Measurements from ENCODE around the gene CST9L.

CST9L gene

DNA sequence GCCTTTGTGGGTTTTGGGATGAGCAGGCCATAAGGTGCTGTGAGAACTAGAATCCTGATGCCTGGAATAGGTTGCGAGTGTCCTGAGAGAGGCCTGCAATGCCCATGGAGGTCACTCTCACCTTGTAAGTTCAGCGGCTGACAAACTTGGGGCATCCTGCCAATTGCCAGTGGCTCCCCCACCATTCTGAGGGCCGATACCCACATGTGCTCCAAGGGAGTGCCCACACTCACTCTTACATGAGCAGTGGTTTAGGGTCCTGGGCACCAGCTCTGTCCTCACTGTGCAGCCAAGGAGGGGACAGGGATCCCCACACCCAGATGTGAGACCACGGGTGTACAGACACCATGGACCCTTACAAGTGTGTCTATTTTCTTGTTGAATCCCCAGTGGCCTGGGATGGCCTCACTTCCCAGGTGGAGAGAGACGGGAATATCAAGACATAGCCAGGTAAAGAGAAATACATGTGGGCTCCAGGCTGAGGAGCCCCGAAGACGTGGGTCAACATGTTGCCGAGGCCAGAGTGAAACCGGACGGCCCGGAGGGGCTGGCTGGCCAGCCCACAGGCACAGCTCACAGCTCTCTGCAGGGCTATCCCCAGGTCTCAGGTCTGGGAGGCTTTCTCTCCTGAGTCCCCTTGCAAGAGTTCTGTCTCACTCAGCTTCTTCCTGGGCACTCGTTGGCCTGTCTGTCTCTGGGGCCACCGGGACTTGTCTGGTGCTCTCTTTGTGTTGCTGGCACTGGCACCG lies 39.4 kb upstream of the CST9L start:
- TF ChIP-seq, protein P1, sequence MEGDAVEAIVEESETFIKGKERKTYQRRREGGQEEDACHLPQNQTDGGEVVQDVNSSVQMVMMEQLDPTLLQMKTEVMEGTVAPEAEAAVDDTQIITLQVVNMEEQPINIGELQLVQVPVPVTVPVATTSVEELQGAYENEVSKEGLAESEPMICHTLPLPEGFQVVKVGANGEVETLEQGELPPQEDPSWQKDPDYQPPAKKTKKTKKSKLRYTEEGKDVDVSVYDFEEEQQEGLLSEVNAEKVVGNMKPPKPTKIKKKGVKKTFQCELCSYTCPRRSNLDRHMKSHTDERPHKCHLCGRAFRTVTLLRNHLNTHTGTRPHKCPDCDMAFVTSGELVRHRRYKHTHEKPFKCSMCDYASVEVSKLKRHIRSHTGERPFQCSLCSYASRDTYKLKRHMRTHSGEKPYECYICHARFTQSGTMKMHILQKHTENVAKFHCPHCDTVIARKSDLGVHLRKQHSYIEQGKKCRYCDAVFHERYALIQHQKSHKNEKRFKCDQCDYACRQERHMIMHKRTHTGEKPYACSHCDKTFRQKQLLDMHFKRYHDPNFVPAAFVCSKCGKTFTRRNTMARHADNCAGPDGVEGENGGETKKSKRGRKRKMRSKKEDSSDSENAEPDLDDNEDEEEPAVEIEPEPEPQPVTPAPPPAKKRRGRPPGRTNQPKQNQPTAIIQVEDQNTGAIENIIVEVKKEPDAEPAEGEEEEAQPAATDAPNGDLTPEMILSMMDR (conservative IDR thresholded peaks at IDR 0.05; ENCODE audit: low read depth) = no peak
- no peak for DNase-seq (ENCODE audit: low spot score)
- no peak overlapping the region for H3K27ac ChIP-seq
- ChIA-PET POLR2A (ENCODE audit: low non-redundant PET) (no interaction called here), CTCF (interaction anchor here (0.6 to 1.2 kb wide), 4 partner anchors 24 to 822 kb away, joined by 3 to 13 read pairs (median 4); no protein-coding TSS in a partner anchor)

- TF ChIP-seq, protein P1 (conservative IDR thresholded peaks at IDR 0.05; ENCODE audit: low read depth) = peak; percentile 97
- peak; percentile 93 for DNase-seq (ENCODE audit: low spot score)
- POLR2A ChIA-PET (ENCODE audit: low non-redundant PET) = no interaction called here
- CTCF ChIA-PET = interaction anchor here (0.6 to 1.3 kb wide), 10 partner anchors 20 to 192 kb away, joined by 3 to 13 read pairs (median 4); partner anchors contain the start of gene CST11
- H3K27ac ChIP-seq = no peak overlapping the region
Measured at GRCh38 chr20:23606652-23607049, 38.4 kb upstream of the CST9L start.

DNA sequence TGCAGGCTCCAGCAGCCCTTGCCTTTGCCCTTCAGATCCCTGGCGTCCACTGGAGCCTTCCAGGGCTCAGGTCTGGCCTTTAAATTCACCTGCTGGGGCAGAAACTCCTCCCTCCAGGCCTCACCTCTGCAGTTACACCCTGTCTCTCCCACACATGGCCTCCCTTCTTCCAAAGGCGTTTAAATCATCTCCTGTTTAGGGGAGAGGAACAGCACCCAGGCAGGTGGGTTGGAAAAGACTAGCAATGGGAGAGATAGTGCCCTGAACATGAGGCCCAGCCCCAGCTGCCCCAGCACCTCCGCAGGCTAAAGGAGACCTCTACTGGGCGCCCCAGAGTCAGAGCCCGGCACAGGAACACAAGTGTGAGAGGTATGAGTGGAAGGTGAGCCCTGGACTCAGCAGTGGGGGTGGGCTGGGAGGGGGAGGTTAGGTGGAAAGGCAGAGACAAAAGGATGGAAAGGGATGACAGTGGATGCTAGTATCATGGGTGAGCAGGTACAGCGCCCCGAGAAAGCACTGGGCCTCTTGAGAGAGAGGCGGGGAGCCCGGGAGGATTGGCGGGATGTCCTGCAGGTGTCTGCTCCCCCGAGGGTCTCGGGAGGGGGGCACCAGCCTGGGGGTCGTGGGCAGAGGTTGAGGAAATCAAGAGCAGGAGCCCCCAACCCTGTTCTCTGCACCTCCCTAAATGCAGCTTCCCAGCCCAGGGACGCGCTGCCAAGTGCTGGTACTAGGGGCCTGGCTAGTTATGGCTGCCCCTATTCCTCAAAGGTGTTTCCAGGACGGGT lies 37.8 kb upstream of the CST9L start, which contains the start of gene CST9:
CST9 (minus strand) TSS at position 51 of the 785 bp plus-strand sequence. CDS start 53 bp downstream, outside the sequence.
- DNase-seq (ENCODE audit: low spot score) = no peak
- ChIA-PET CTCF (interaction anchor here (0.8 to 1.3 kb wide), 5 partner anchors 159 to 192 kb away, joined by 3 to 13 read pairs (median 4); no protein-coding TSS in a partner anchor), POLR2A (ENCODE audit: low non-redundant PET) (no interaction called here)
- no peak within 1 kb of the TSS for H3K27ac ChIP-seq
- TF ChIP-seq, protein P1 (conservative IDR thresholded peaks at IDR 0.05; ENCODE audit: low read depth) = no peak

- no peak overlapping the region for H3K27ac ChIP-seq
- DNase-seq (ENCODE audit: low spot score) = no peak
- POLR2A ChIA-PET (ENCODE audit: low non-redundant PET) = no interaction called here
- TF ChIP-seq, protein P1 (conservative IDR thresholded peaks at IDR 0.05; ENCODE audit: low read depth) = no peak
- CTCF ChIA-PET = interaction anchor here (3.9 kb wide), 1 partner anchor 162 kb away, joined by 21 read pairs; no protein-coding TSS in a partner anchor
Measured at GRCh38 chr20:23604306-23604705, 36.0 kb upstream of the CST9L start.

GRCh38 chr20:23603321-23603720 lies 35.0 kb upstream of the CST9L start:
- no peak for DNase-seq (ENCODE audit: low spot score)
- TF ChIP-seq, protein P1 (conservative IDR thresholded peaks at IDR 0.05; ENCODE audit: low read depth) = no peak
- CTCF ChIA-PET = interaction anchor here (3.9 kb wide), 1 partner anchor 161 kb away, joined by 21 read pairs; no protein-coding TSS in a partner anchor
- POLR2A ChIA-PET (ENCODE audit: low non-redundant PET) = no interaction called here
- no peak overlapping the region for H3K27ac ChIP-seq

DNA sequence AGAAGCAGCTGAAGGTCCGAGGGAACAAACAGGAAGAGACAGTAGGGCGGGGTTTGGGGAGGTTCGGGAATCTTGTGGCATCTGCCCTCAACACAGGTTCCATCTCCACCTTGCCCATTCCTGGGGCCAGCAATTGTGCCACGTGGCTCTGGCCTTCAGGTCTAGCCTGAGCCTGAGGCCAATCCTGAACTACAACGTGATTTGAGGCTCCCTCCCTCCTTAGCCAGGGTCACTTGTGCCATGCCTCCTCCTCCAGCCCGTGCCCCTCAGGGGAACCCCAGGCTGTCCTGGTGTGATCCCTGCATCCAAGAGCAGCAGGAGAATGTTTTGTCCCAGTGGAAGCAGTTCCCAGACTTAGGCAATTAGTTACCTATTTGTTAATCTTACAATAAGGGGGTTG lies 34.4 kb upstream of the CST9L start:
- TF ChIP-seq, protein P1 (conservative IDR thresholded peaks at IDR 0.05; ENCODE audit: low read depth) = no peak
- H3K27ac ChIP-seq = no peak overlapping the region
- POLR2A ChIA-PET (ENCODE audit: low non-redundant PET) = no interaction called here
- DNase-seq (ENCODE audit: low spot score) = no peak
- CTCF ChIA-PET = interaction anchor here (3.9 kb wide), 1 partner anchor 161 kb away, joined by 21 read pairs; no protein-coding TSS in a partner anchor

Measured in RWPE1 (cell line).